ENCODE data around the gene CPB2.

CPB2 gene

GRCh38 chr13:46124967-46125933, 20.4 kb upstream of the CPB2 start:
- WGBS (ENCODE audit: extremely low coverage, insufficient coverage, low lambda C conversion rate) = no CpG with 5 or more reads among the region's 11 CpGs
- H2BK5ac ChIP-seq (ENCODE audit: low read length) = no peak overlapping the region
- peaks cover 2% of the 10 kb centered on the region for H3K4me1 ChIP-seq (ENCODE audit: control insufficient read depth, low read depth, low read length)
- H3K27ac ChIP-seq (ENCODE audit: low read depth, low read length) = no peak overlapping the region
- no peak overlapping the region for H3K4me3 ChIP-seq (ENCODE audit: low read length)
- no peak overlapping the region for H2AK5ac ChIP-seq (ENCODE audit: low read length)
- no peak overlapping the region for H3K56ac ChIP-seq (ENCODE audit: low read length)
- H3K79me1 ChIP-seq (ENCODE audit: low read length) = no peaks in the 10 kb centered on the region
- DNase-seq = no peak
- no peak overlapping the region for H4K8ac ChIP-seq (ENCODE audit: low read depth, low read length)
- no peak overlapping the region for H4K5ac ChIP-seq (ENCODE audit: low read length)
- H3K27me3 ChIP-seq (ENCODE audit: insufficient read depth, low read length, poor library complexity) = no peaks in the 10 kb centered on the region
- no peaks in the 10 kb centered on the region for H3K79me2 ChIP-seq (ENCODE audit: control insufficient read depth, insufficient read depth, low read length)
- no peaks in the 10 kb centered on the region for H3K36me3 ChIP-seq (ENCODE audit: control insufficient read depth, insufficient read depth, low read length)
- no peak overlapping the region for H3K23ac ChIP-seq (ENCODE audit: low read length)
- H2BK15ac ChIP-seq (replicated peaks; ENCODE audit: low read depth) = no peak overlapping the region
- H3K4ac ChIP-seq (ENCODE audit: low read depth, low read length) = no peak overlapping the region
- no peak overlapping the region for H2BK120ac ChIP-seq (ENCODE audit: low read depth, low read length)
- no peak overlapping the region for H3K18ac ChIP-seq (ENCODE audit: low read length)
- H3K4me2 ChIP-seq (ENCODE audit: low read length) = no peak overlapping the region
- no peak overlapping the region for H3K9ac ChIP-seq (ENCODE audit: low read length)

DNA sequence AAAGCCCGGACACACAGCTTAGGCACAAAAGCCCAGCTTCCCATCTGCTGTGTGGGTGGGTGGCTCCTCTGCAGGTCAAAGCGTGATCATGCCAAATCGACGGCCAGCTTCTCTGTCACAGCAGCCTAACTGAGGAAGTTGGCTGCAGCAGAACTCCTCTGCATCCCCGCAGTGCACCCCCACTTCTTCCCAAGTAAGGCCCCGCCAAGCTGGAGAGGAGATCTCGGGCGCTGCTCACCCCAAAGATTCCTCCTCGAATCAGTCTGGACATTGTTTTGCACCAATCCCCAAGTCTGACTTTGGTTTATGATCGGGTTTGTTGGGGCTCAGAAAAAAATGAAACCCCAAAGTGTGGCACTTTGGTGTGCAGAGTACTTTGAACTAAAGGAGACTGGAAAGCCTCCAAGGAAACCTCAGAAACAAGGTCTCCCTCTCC, 19.7 kb upstream of the CPB2 start:
- Histone ChIP-seq H2BK120ac (ENCODE audit: low read depth, low read length) (no peak overlapping the region), H4K8ac (ENCODE audit: low read depth, low read length) (no peak overlapping the region), H2BK15ac (replicated peaks; ENCODE audit: low read depth) (no peak overlapping the region), H2BK5ac (ENCODE audit: low read length) (no peak overlapping the region), H3K79me2 (ENCODE audit: control insufficient read depth, insufficient read depth, low read length) (no peaks in the 10 kb centered on the region), H3K36me3 (ENCODE audit: control insufficient read depth, insufficient read depth, low read length) (no peaks in the 10 kb centered on the region), H3K9ac (ENCODE audit: low read length) (no peak overlapping the region), H3K4me2 (ENCODE audit: low read length) (no peak overlapping the region), H3K18ac (ENCODE audit: low read length) (no peak overlapping the region), H3K4me3 (ENCODE audit: low read length) (no peak overlapping the region), H3K27ac (ENCODE audit: low read depth, low read length) (no peak overlapping the region), H3K27me3 (ENCODE audit: insufficient read depth, low read length, poor library complexity) (no peaks in the 10 kb centered on the region), H3K4ac (ENCODE audit: low read depth, low read length) (no peak overlapping the region), H3K56ac (ENCODE audit: low read length) (no peak overlapping the region), H4K5ac (ENCODE audit: low read length) (no peak overlapping the region), H3K4me1 (ENCODE audit: control insufficient read depth, low read depth, low read length) (peaks cover 5% of the 10 kb centered on the region), H2AK5ac (ENCODE audit: low read length) (no peak overlapping the region), H3K23ac (ENCODE audit: low read length) (no peak overlapping the region), H3K79me1 (ENCODE audit: low read length) (no peaks in the 10 kb centered on the region)
- no peak for DNase-seq
- no CpG with 5 or more reads among the region's 10 CpGs for WGBS (ENCODE audit: extremely low coverage, insufficient coverage, low lambda C conversion rate)

DNA sequence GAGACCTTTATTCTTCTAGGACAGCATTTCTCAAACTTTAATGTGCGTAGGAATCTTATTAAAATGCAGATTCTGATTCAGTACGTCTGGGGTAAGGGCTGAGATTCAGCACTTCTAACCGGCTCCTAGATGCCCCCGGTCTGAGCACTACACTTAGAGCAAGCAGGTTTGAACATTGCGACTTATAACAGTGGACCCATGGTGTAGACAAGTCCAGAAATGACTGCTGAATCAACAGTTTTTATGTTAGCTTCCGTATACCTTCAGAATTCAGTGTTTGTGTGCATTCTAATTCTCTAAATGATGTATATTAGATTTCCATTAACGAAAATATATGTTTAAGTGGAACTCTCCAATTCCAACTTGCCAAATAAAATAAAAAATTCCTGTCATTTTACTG, 17.5 kb upstream of the CPB2 start:
- Histone ChIP-seq H3K4ac (ENCODE audit: low read depth, low read length) (no peak overlapping the region), H3K79me1 (ENCODE audit: low read length) (no peaks in the 10 kb centered on the region), H3K18ac (ENCODE audit: low read length) (no peak overlapping the region), H3K27me3 (ENCODE audit: insufficient read depth, low read length, poor library complexity) (no peaks in the 10 kb centered on the region), H3K56ac (ENCODE audit: low read length) (no peak overlapping the region), H2AK5ac (ENCODE audit: low read length) (no peak overlapping the region), H3K9ac (ENCODE audit: low read length) (no peak overlapping the region), H3K4me2 (ENCODE audit: low read length) (no peak overlapping the region), H3K79me2 (ENCODE audit: control insufficient read depth, insufficient read depth, low read length) (no peaks in the 10 kb centered on the region), H4K5ac (ENCODE audit: low read length) (no peak overlapping the region), H2BK5ac (ENCODE audit: low read length) (no peak overlapping the region), H3K27ac (ENCODE audit: low read depth, low read length) (no peak overlapping the region), H2BK120ac (ENCODE audit: low read depth, low read length) (no peak overlapping the region), H3K36me3 (ENCODE audit: control insufficient read depth, insufficient read depth, low read length) (no peaks in the 10 kb centered on the region), H3K4me3 (ENCODE audit: low read length) (no peak overlapping the region), H3K23ac (ENCODE audit: low read length) (no peak overlapping the region), H2BK15ac (replicated peaks; ENCODE audit: low read depth) (no peak overlapping the region), H4K8ac (ENCODE audit: low read depth, low read length) (no peak overlapping the region), H3K4me1 (ENCODE audit: control insufficient read depth, low read depth, low read length) (peaks cover 7% of the 10 kb centered on the region)
- DNase-seq = no peak
- no CpG with 5 or more reads among the region's 7 CpGs for WGBS (ENCODE audit: extremely low coverage, insufficient coverage, low lambda C conversion rate)

GRCh38 chr13:46121597-46122163, 16.8 kb upstream of the CPB2 start:
- no peak overlapping the region for H3K4ac ChIP-seq (ENCODE audit: low read depth, low read length)
- H3K27ac ChIP-seq (ENCODE audit: low read depth, low read length) = no peak overlapping the region
- H2BK15ac ChIP-seq (replicated peaks; ENCODE audit: low read depth) = no peak overlapping the region
- H3K23ac ChIP-seq (ENCODE audit: low read length) = no peak overlapping the region
- H3K79me1 ChIP-seq (ENCODE audit: low read length) = no peaks in the 10 kb centered on the region
- H3K4me3 ChIP-seq (ENCODE audit: low read length) = no peak overlapping the region
- H3K4me1 ChIP-seq (ENCODE audit: control insufficient read depth, low read depth, low read length) = peaks cover 7% of the 10 kb centered on the region
- no peak overlapping the region for H3K56ac ChIP-seq (ENCODE audit: low read length)
- H3K79me2 ChIP-seq (ENCODE audit: control insufficient read depth, insufficient read depth, low read length) = no peaks in the 10 kb centered on the region
- no peak overlapping the region for H3K18ac ChIP-seq (ENCODE audit: low read length)
- no peak overlapping the region for H4K5ac ChIP-seq (ENCODE audit: low read length)
- no peak overlapping the region for H2BK5ac ChIP-seq (ENCODE audit: low read length)
- no peak overlapping the region for H2BK120ac ChIP-seq (ENCODE audit: low read depth, low read length)
- no CpG with 5 or more reads among the region's 4 CpGs for WGBS (ENCODE audit: extremely low coverage, insufficient coverage, low lambda C conversion rate)
- no peak overlapping the region for H4K8ac ChIP-seq (ENCODE audit: low read depth, low read length)
- H3K4me2 ChIP-seq (ENCODE audit: low read length) = no peak overlapping the region
- H3K9ac ChIP-seq (ENCODE audit: low read length) = no peak overlapping the region
- no peak for DNase-seq
- no peak overlapping the region for H2AK5ac ChIP-seq (ENCODE audit: low read length)
- H3K36me3 ChIP-seq (ENCODE audit: control insufficient read depth, insufficient read depth, low read length) = no peaks in the 10 kb centered on the region
- H3K27me3 ChIP-seq (ENCODE audit: insufficient read depth, low read length, poor library complexity) = no peaks in the 10 kb centered on the region

- H4K5ac ChIP-seq (ENCODE audit: low read length) = no peak overlapping the region
- H3K79me2 ChIP-seq (ENCODE audit: control insufficient read depth, insufficient read depth, low read length) = no peaks in the 10 kb centered on the region
- H2BK120ac ChIP-seq (ENCODE audit: low read depth, low read length) = no peak overlapping the region
- H3K4me2 ChIP-seq (ENCODE audit: low read length) = no peak overlapping the region
- H4K8ac ChIP-seq (ENCODE audit: low read depth, low read length) = no peak overlapping the region
- H3K79me1 ChIP-seq (ENCODE audit: low read length) = no peaks in the 10 kb centered on the region
- no peaks in the 10 kb centered on the region for H3K27me3 ChIP-seq (ENCODE audit: insufficient read depth, low read length, poor library complexity)
- H2BK15ac ChIP-seq (replicated peaks; ENCODE audit: low read depth) = no peak overlapping the region
- no CpG with 5 or more reads among the region's 2 CpGs for WGBS (ENCODE audit: extremely low coverage, insufficient coverage, low lambda C conversion rate)
- H3K36me3 ChIP-seq (ENCODE audit: control insufficient read depth, insufficient read depth, low read length) = no peaks in the 10 kb centered on the region
- no peak overlapping the region for H2BK5ac ChIP-seq (ENCODE audit: low read length)
- no peak overlapping the region for H3K9ac ChIP-seq (ENCODE audit: low read length)
- no peak overlapping the region for H3K4ac ChIP-seq (ENCODE audit: low read depth, low read length)
- no peak overlapping the region for H3K23ac ChIP-seq (ENCODE audit: low read length)
- peaks cover 7% of the 10 kb centered on the region for H3K4me1 ChIP-seq (ENCODE audit: control insufficient read depth, low read depth, low read length)
- H2AK5ac ChIP-seq (ENCODE audit: low read length) = no peak overlapping the region
- DNase-seq = no peak
- H3K18ac ChIP-seq (ENCODE audit: low read length) = no peak overlapping the region
- no peak overlapping the region for H3K27ac ChIP-seq (ENCODE audit: low read depth, low read length)
- H3K4me3 ChIP-seq (ENCODE audit: low read length) = no peak overlapping the region
- H3K56ac ChIP-seq (ENCODE audit: low read length) = no peak overlapping the region
Observed at GRCh38 chr13:46121033-46121432, 16.2 kb upstream of the CPB2 start.

All from mesendoderm (in vitro differentiated cells).